ENCODE measurements around the gene STUM.
"Not testable (repeated sequence)": the region's sequence is repeated elsewhere in the genome, so short reads cannot be mapped to it uniquely, and the experiment has no call there.

STUM gene

GRCh38 chr1:226548256-226549093, at the start of gene STUM:
Gene STUM (plus strand): TSS chr1:226548764. CDS start chr1:226548905, 141 bp downstream.
- no peak for DNase-seq (ENCODE audit: low read depth in 1 of 2, low spot score in 1 of 2)

GRCh38 chr1:226499699-226500098, 48.9 kb upstream of the STUM start:
- not testable (repeated sequence) for DNase-seq (ENCODE audit: low read depth in 1 of 2, low spot score in 1 of 2)

- no peak for DNase-seq (ENCODE audit: low read depth in 1 of 2, low spot score in 1 of 2)
Observed at GRCh38 chr1:226506021-226506420, 42.5 kb upstream of the STUM start.

GRCh38 chr1:226506921-226507320, 41.6 kb upstream of the STUM start:
- no peak for DNase-seq (ENCODE audit: low read depth in 1 of 2, low spot score in 1 of 2)

GRCh38 chr1:226510453-226510852, 38.1 kb upstream of the STUM start:
- DNase-seq (ENCODE audit: low read depth in 1 of 2, low spot score in 1 of 2): no peak

- DNase-seq (ENCODE audit: low read depth in 1 of 2, low spot score in 1 of 2): no peak
Observed at GRCh38 chr1:226511296-226511695, 37.3 kb upstream of the STUM start.

- DNase-seq (ENCODE audit: low read depth in 1 of 2, low spot score in 1 of 2): no peak
Observed at GRCh38 chr1:226512076-226512728, 36.4 kb upstream of the STUM start.

- no peak for DNase-seq (ENCODE audit: low read depth in 1 of 2, low spot score in 1 of 2)
Observed at GRCh38 chr1:226518375-226518774, 30.2 kb upstream of the STUM start.

GRCh38 chr1:226519135-226519534, 29.4 kb upstream of the STUM start:
- no peak for DNase-seq (ENCODE audit: low read depth in 1 of 2, low spot score in 1 of 2)

- DNase-seq (ENCODE audit: low read depth in 1 of 2, low spot score in 1 of 2): no peak
Observed at GRCh38 chr1:226519716-226520598, 28.6 kb upstream of the STUM start.

GRCh38 chr1:226520640-226521355, 27.8 kb upstream of the STUM start:
- no peak for DNase-seq (ENCODE audit: low read depth in 1 of 2, low spot score in 1 of 2)

GRCh38 chr1:226523646-226524406, 24.7 kb upstream of the STUM start:
- no peak for DNase-seq (ENCODE audit: low read depth in 1 of 2, low spot score in 1 of 2)

- no peak for DNase-seq (ENCODE audit: low read depth in 1 of 2, low spot score in 1 of 2)
Observed at GRCh38 chr1:226524547-226524946, 24.0 kb upstream of the STUM start.

- DNase-seq (ENCODE audit: low read depth in 1 of 2, low spot score in 1 of 2): no peak
Observed at GRCh38 chr1:226525750-226526149, 22.8 kb upstream of the STUM start.

- DNase-seq (ENCODE audit: low read depth in 1 of 2, low spot score in 1 of 2): no peak
Observed at GRCh38 chr1:226526801-226527595, 21.6 kb upstream of the STUM start.

- DNase-seq (ENCODE audit: low read depth in 1 of 2, low spot score in 1 of 2): no peak
Observed at GRCh38 chr1:226529891-226530290, 18.7 kb upstream of the STUM start.

- DNase-seq (ENCODE audit: low read depth in 1 of 2, low spot score in 1 of 2): no peak
Observed at GRCh38 chr1:226530591-226530990, 18.0 kb upstream of the STUM start.

GRCh38 chr1:226531360-226532093, 17.0 kb upstream of the STUM start:
- no peak for DNase-seq (ENCODE audit: low read depth in 1 of 2, low spot score in 1 of 2)

- no peak for DNase-seq (ENCODE audit: low read depth in 1 of 2, low spot score in 1 of 2)
Observed at GRCh38 chr1:226532553-226532952, 16.0 kb upstream of the STUM start.

Data from stimulated activated CD4-positive, alpha-beta T cell treated with anti-CD3 and anti-CD28 coated beads, Interleukin-15, amount 100 ng/mL, for 1 hour (primary cell).